CD14-positive monocyte (primary cell): ENCODE data around the gene CFAP157. TPM values are rescaled to one million over a fixed set of nuclear protein-coding genes. Genes with fewer than 3 reads are reported as not detected.
A peak's percentile ranks its signal among the peaks of the same experiment; 100 is the strongest.

Source experiments
- DNase-seq, 3 donors: peaks; one replicate each; pipeline ENCODE4 v3.0.0-alpha.2; 2011 to 2022
- H2AFZ ChIP-seq: 2 replicates; pipeline ENCODE4 v1.6.0; 2012; ENCODE audit warnings: mild to moderate bottlenecking, low read depth, low read length, inconsistent platforms; ENCODE audit not compliant: insufficient read depth, poor library complexity, severe bottlenecking
- H3K27ac ChIP-seq, 2 donors: 1 replicate in 1 of 2; 2 replicates in 1 of 2; pipeline ENCODE4 v1.5.1; 2012 to 2013; ENCODE audit warnings: low read length in 2 of 2, control low read depth in 1 of 2, inconsistent platforms in 1 of 2, low read depth in 1 of 2, mild to moderate bottlenecking in 1 of 2
- H3K27me3 ChIP-seq, 2 donors: one replicate each; pipeline versions ENCODE4 v1.6.0 to v1.6.1; 2011 to 2013; ENCODE audit warnings: low read length in 2 of 2; ENCODE audit not compliant: control insufficient read depth in 2 of 2, insufficient read depth in 2 of 2
- H3K36me3 ChIP-seq, 2 donors: replicated peaks in 1 of 2; 1 replicate in 1 of 2; 2 replicates in 1 of 2; pipeline versions ENCODE4 v1.5.1 to v1.6.1; 2012 to 2013; ENCODE audit warnings: low read length in 2 of 2, control low read depth in 1 of 2, inconsistent platforms in 1 of 2, mild to moderate bottlenecking in 1 of 2; ENCODE audit not compliant: insufficient read depth in 2 of 2, control insufficient read depth in 1 of 2
- H3K4me1 ChIP-seq, 2 donors: 1 replicate in 1 of 2; 2 replicates in 1 of 2; pipeline versions ENCODE4 v1.5.1 to v1.6.1; 2012 to 2013; ENCODE audit warnings: low read length in 2 of 2, control low read depth in 1 of 2, inconsistent platforms in 1 of 2, mild to moderate bottlenecking in 1 of 2, moderate library complexity in 1 of 2; ENCODE audit not compliant: insufficient read depth in 2 of 2, control insufficient read depth in 1 of 2
- H3K4me2 ChIP-seq: replicated peaks from 2 replicates; pipeline ENCODE3; 2012; ENCODE audit warnings: low read length, moderate library complexity, mild to moderate bottlenecking; ENCODE audit not compliant: poor library complexity, severe bottlenecking; ENCODE audit errors: extremely low read depth
- H3K4me3 ChIP-seq, 3 experiments: fragments of 200-600 bp in 1 of 3; sonication (generic) in 1 of 3; replicated peaks in 1 of 3; 1 replicate in 2 of 3; 2 replicates in 1 of 3; pipeline ENCODE4 v1.5.1; 2011 to 2013; ENCODE audit warnings: low read length in 3 of 3, mild to moderate bottlenecking in 3 of 3, control low read depth in 2 of 3, low read depth in 2 of 3, inconsistent platforms in 1 of 3, moderate library complexity in 1 of 3
- H3K79me2 ChIP-seq: 2 replicates; pipeline ENCODE4 v1.6.0; 2012; ENCODE audit warnings: mild to moderate bottlenecking, control low read depth, inconsistent platforms, low read length, moderate library complexity; ENCODE audit not compliant: insufficient read depth
- H3K9ac ChIP-seq: 2 replicates; pipeline ENCODE4 v1.6.0; 2017; ENCODE audit warnings: low read length, mild to moderate bottlenecking; ENCODE audit not compliant: insufficient read depth, poor library complexity, severe bottlenecking
- H3K9me3 ChIP-seq, 2 donors: replicated peaks in 1 of 2; 1 replicate in 1 of 2; 2 replicates in 1 of 2; pipeline versions ENCODE4 v1.5.1 to v1.6.1; 2012 to 2013; ENCODE audit warnings: low read length in 2 of 2, control low read depth in 1 of 2; ENCODE audit not compliant: control insufficient read depth in 1 of 2, insufficient read depth in 1 of 2
- H4K20me1 ChIP-seq: 2 replicates; pipeline ENCODE4 v1.6.0; 2012; ENCODE audit warnings: mild to moderate bottlenecking, low read length, control low read depth, moderate library complexity; ENCODE audit not compliant: insufficient read depth
- H3K27ac Mint-ChIP-seq, 7 donors: one replicate each; pipeline ENCODE4 v1.8.0; 2020; ENCODE audit warnings: mild to moderate bottlenecking in 7 of 7, mixed read lengths in 7 of 7, moderate library complexity in 6 of 7, inconsistent platforms in 2 of 7
- H3K27me3 Mint-ChIP-seq, 3 donors: one replicate each; pipeline ENCODE4 v1.8.0; 2021 to 2022; ENCODE audit warnings: low read depth in 3 of 3, mild to moderate bottlenecking in 3 of 3, mixed read lengths in 3 of 3, moderate library complexity in 3 of 3, inconsistent platforms in 1 of 3
- H3K36me3 Mint-ChIP-seq, 2 donors: one replicate each; pipeline ENCODE4 v1.8.0; 2020; ENCODE audit warnings: mixed read lengths in 2 of 2, inconsistent platforms in 1 of 2, mild to moderate bottlenecking in 1 of 2
- H3K4me1 Mint-ChIP-seq: one replicate; pipeline ENCODE4 v1.8.0; 2020; ENCODE audit warnings: mild to moderate bottlenecking, mixed read lengths
- H3K4me3 Mint-ChIP-seq, 2 donors: one replicate each; pipeline ENCODE4 v1.8.0; 2020; ENCODE audit warnings: mild to moderate bottlenecking in 2 of 2, mixed read lengths in 2 of 2, moderate library complexity in 1 of 2
- H3K9me3 Mint-ChIP-seq, 7 donors: one replicate each; pipeline ENCODE4 v1.8.0; 2020 to 2022; ENCODE audit warnings: mixed read lengths in 7 of 7, mild to moderate bottlenecking in 6 of 7, moderate library complexity in 6 of 7, inconsistent platforms in 2 of 7
- CTCF ChIP-seq: fragments of 200-600 bp; IDR thresholded peaks from one replicate; pipeline ENCODE4 v1.8.0; 2022; ENCODE audit warnings: antibody characterized with exemption, mild to moderate bottlenecking
- WGBS: methylation state at CpG from one replicate; pipeline ENCODE4 v1.1.5; 2013; ENCODE audit warnings: missing lambda C conversion rate; ENCODE audit not compliant: insufficient coverage; 5-methylcytosine and 5-hydroxymethylcytosine counted together
- intact Hi-C, 2 donors: fragments of 100-400 bp; cut with micrococcal nuclease; formaldehyde crosslinking; loops; one replicate each; pipeline versions ENCODE4 v1.15.0 to v1.15.1; 2023
- polyA plus RNA-seq, 3 donors: library from polyadenylated mRNA; depleted of rRNA in 1 of 3; unstranded in 2 of 3; stranded (reverse) in 1 of 3; fragments of 300-500 nt in 2 of 3; fragments of >200 nt in 1 of 3; fragmentation: Illumina TruSeq in 2 of 3; gene quantifications; 1 replicate in 2 of 3; 2 replicates in 1 of 3; pipeline ENCODE4 v1.2.3, GENCODE V29; 2012 to 2021

CFAP157 gene
- polyA plus RNA-seq, 3 donors, result 0.06 to 0.09 TPM; not detected in 1

GRCh38 chr9:127731938-127732337, 25.1 kb downstream of the CFAP157 start:
- no peak overlapping the region for H2AFZ ChIP-seq
- peaks cover 19 to 25% of the 10 kb centered on the region in 2 donors for H3K4me1 ChIP-seq
- Mint-ChIP-seq H3K27me3 (peaks cover 0 to 6% (median 2%) of the 10 kb centered on the region in 3 donors), H3K27ac (peak overlapping the region in 3 of 7 donors; percentile 15 to 77 (median 60)), H3K9me3 (peaks cover 0 to 1% (median 0%) of the 10 kb centered on the region in 7 donors), H3K36me3 (peaks cover 16 to 37% of the 10 kb centered on the region in 2 donors), H3K4me1 (peaks cover 17% of the 10 kb centered on the region), H3K4me3 (no peak overlapping the region)
- intact Hi-C loops, result loop anchor here (2.0 to 5.0 kb wide), 2 partner anchors 140 to 227 kb away; no protein-coding TSS in a partner anchor
- no peaks in the 10 kb centered on the region for H3K27me3 ChIP-seq
- H3K36me3 ChIP-seq, result peaks cover 16 to 32% of the 10 kb centered on the region in 2 donors
- H3K4me2 ChIP-seq, result no peak overlapping the region
- H3K27ac ChIP-seq, result no peak overlapping the region
- peaks cover 41% of the 10 kb centered on the region for H4K20me1 ChIP-seq
- DNase-seq, result no peak
- TF ChIP-seq CTCF, result no peak
- H3K9ac ChIP-seq, result no peak overlapping the region
- 94% methylated on average over 14 of the region's 16 CpGs for WGBS
- no peaks in the 10 kb centered on the region for H3K79me2 ChIP-seq
- H3K9me3 ChIP-seq, result no peaks in the 10 kb centered on the region
- no peak overlapping the region for H3K4me3 ChIP-seq

GRCh38 chr9:127732444-127732843, 25.7 kb downstream of the CFAP157 start:
- no peak overlapping the region for H3K27ac Mint-ChIP-seq
- peaks cover 17% of the 10 kb centered on the region for H3K4me1 Mint-ChIP-seq
- Histone ChIP-seq H3K4me3 (no peak overlapping the region), H3K4me1 (peaks cover 19 to 25% of the 10 kb centered on the region in 2 donors), H3K27me3 (no peaks in the 10 kb centered on the region), H3K27ac (no peak overlapping the region), H3K79me2 (no peaks in the 10 kb centered on the region), H4K20me1 (peaks cover 41% of the 10 kb centered on the region), H3K9ac (no peak overlapping the region), H3K36me3 (peaks cover 16 to 32% of the 10 kb centered on the region in 2 donors), H2AFZ (no peak overlapping the region), H3K4me2 (no peak overlapping the region), H3K9me3 (no peaks in the 10 kb centered on the region)
- peaks cover 0 to 1% (median 0%) of the 10 kb centered on the region in 7 donors for H3K9me3 Mint-ChIP-seq
- TF ChIP-seq CTCF, result no peak
- peaks cover 19 to 40% of the 10 kb centered on the region in 2 donors for H3K36me3 Mint-ChIP-seq
- no peak overlapping the region for H3K4me3 Mint-ChIP-seq
- WGBS, result 97% methylated on average over 20 of the region's 21 CpGs
- intact Hi-C loops, result loop anchor here (2.0 to 5.0 kb wide), 2 partner anchors 140 to 228 kb away; no protein-coding TSS in a partner anchor
- H3K27me3 Mint-ChIP-seq, result peaks cover 0 to 3% (median 0%) of the 10 kb centered on the region in 3 donors
- no peak for DNase-seq
